H9 (cell line): ENCODE data around the gene GPR137. TPM values are rescaled to one million over a fixed set of nuclear protein-coding genes. Genes with fewer than 3 reads are reported as not detected.
A peak's percentile ranks its signal among the peaks of the same experiment; 100 is the strongest.

Experiments
- DNase-seq: peaks from one replicate; pipeline ENCODE4 v3.0.0-alpha.2; 2017
- H2AFZ ChIP-seq: one replicate; pipeline ENCODE4 v1.6.1; 2013; ENCODE audit warnings: mild to moderate bottlenecking, low read length, control low read depth, moderate library complexity
- H2AK5ac ChIP-seq: 2 replicates; pipeline ENCODE4 v1.6.1; 2013; ENCODE audit warnings: low read length, control low read depth, mixed read lengths; ENCODE audit not compliant: insufficient read length
- H2BK120ac ChIP-seq: one replicate; pipeline ENCODE4 v1.6.1; 2013; ENCODE audit warnings: low read depth, mild to moderate bottlenecking, low read length, control low read depth, inconsistent platforms; ENCODE audit not compliant: poor library complexity, severe bottlenecking
- H2BK12ac ChIP-seq: 2 replicates; pipeline ENCODE4 v1.6.1; 2013; ENCODE audit warnings: low read length, control low read depth, mixed read lengths, low read depth; ENCODE audit not compliant: insufficient read length
- H2BK15ac ChIP-seq: 2 replicates; pipeline ENCODE4 v1.6.1; 2013; ENCODE audit warnings: low read depth, low read length, control low read depth
- H2BK20ac ChIP-seq: one replicate; pipeline ENCODE4 v1.6.1; 2013; ENCODE audit warnings: low read depth, mild to moderate bottlenecking, low read length, control low read depth, inconsistent platforms; ENCODE audit not compliant: poor library complexity, severe bottlenecking
- H2BK5ac ChIP-seq: 2 replicates; pipeline ENCODE4 v1.6.1; 2013; ENCODE audit warnings: low read length, control low read depth, mixed read lengths; ENCODE audit not compliant: insufficient read length
- H3K14ac ChIP-seq: 2 replicates; pipeline ENCODE4 v1.6.1; 2013; ENCODE audit warnings: low read length, control low read depth; ENCODE audit not compliant: insufficient read depth
- H3K18ac ChIP-seq: 2 replicates; pipeline ENCODE4 v1.6.1; 2013; ENCODE audit warnings: low read depth, mild to moderate bottlenecking, mixed read lengths, low read length, control low read depth; ENCODE audit not compliant: insufficient read length
- H3K23ac ChIP-seq: 2 replicates; pipeline ENCODE4 v1.6.1; 2013; ENCODE audit warnings: low read length, control low read depth, mixed read lengths, low read depth; ENCODE audit not compliant: insufficient read length
- H3K23me2 ChIP-seq: 2 replicates; pipeline ENCODE4 v1.6.1; 2013; ENCODE audit warnings: low read depth, mild to moderate bottlenecking, mixed read lengths, low read length, control low read depth; ENCODE audit not compliant: insufficient read length, poor library complexity, severe bottlenecking
- H3K27ac ChIP-seq: 2 replicates; pipeline ENCODE4 v1.5.1; 2013; ENCODE audit warnings: low read length, control low read depth, mixed read lengths, low read depth; ENCODE audit not compliant: insufficient read length
- H3K27me3 ChIP-seq: 2 replicates; pipeline ENCODE4 v1.6.1; 2013; ENCODE audit warnings: low read length, control low read depth, inconsistent platforms; ENCODE audit not compliant: insufficient read depth
- H3K4ac ChIP-seq: 2 replicates; pipeline ENCODE4 v1.6.1; 2013; ENCODE audit warnings: low read depth, mild to moderate bottlenecking, control low read depth, inconsistent platforms, low read length, moderate library complexity
- H3K4me1 ChIP-seq: 2 replicates; pipeline ENCODE4 v1.6.1; 2013; ENCODE audit warnings: low read length, control low read depth, inconsistent platforms; ENCODE audit not compliant: insufficient read depth
- H3K4me2 ChIP-seq: 2 replicates; pipeline ENCODE4 v1.6.1; 2013; ENCODE audit warnings: low read length, control low read depth, mixed read lengths; ENCODE audit not compliant: insufficient read length, insufficient read depth
- H3K56ac ChIP-seq: 2 replicates; pipeline ENCODE4 v1.6.1; 2013; ENCODE audit warnings: low read depth, mild to moderate bottlenecking, mixed read lengths, low read length, control low read depth; ENCODE audit not compliant: insufficient read length
- H3K79me1 ChIP-seq: 2 replicates; pipeline ENCODE4 v1.6.1; 2013; ENCODE audit warnings: low read depth, mild to moderate bottlenecking, moderate library complexity, low read length, control low read depth, inconsistent platforms; ENCODE audit not compliant: insufficient read depth, poor library complexity, severe bottlenecking
- H3K79me2 ChIP-seq: 2 replicates; pipeline ENCODE4 v1.6.1; 2013; ENCODE audit warnings: low read length, control low read depth, inconsistent platforms; ENCODE audit not compliant: insufficient read depth
- H3K9ac ChIP-seq: 2 replicates; pipeline ENCODE4 v1.6.1; 2013; ENCODE audit warnings: low read length, control low read depth, mixed read lengths; ENCODE audit not compliant: insufficient read length; ENCODE audit errors: extremely low read depth
- H3K9me3 ChIP-seq: one replicate; pipeline ENCODE4 v1.6.1; 2013; ENCODE audit warnings: low read depth, low read length, inconsistent platforms; ENCODE audit not compliant: control insufficient read depth
- H3T11ph ChIP-seq: one replicate; pipeline ENCODE4 v1.6.1; 2013; ENCODE audit warnings: mild to moderate bottlenecking, low read length, control low read depth, inconsistent platforms
- H4K20me1 ChIP-seq: one replicate; pipeline ENCODE4 v1.6.1; 2013; ENCODE audit not compliant: control insufficient read depth, insufficient read length, insufficient read depth
- H4K5ac ChIP-seq: 2 replicates; pipeline ENCODE4 v1.6.1; 2013; ENCODE audit warnings: low read depth, mild to moderate bottlenecking, mixed read lengths, low read length, control low read depth; ENCODE audit not compliant: insufficient read length
- H4K8ac ChIP-seq: replicated peaks from 2 replicates; pipeline ENCODE4 v1.6.1; 2013; ENCODE audit warnings: low read length, control low read depth, mixed read lengths, low read depth; ENCODE audit not compliant: insufficient read length
- H4K91ac ChIP-seq: 2 replicates; pipeline ENCODE4 v1.6.1; 2013; ENCODE audit warnings: low read depth, mild to moderate bottlenecking, moderate library complexity, mixed read lengths, low read length, control low read depth; ENCODE audit not compliant: insufficient read length
- H3K27ac Mint-ChIP-seq, 3 experiments: 2 replicates in 2 of 3; 3 replicates in 1 of 3; pipeline ENCODE4 v1.8.0; 2020 to 2021; ENCODE audit warnings: mixed read lengths in 3 of 3, mild to moderate bottlenecking in 1 of 3, moderate library complexity in 1 of 3
- H3K27me3 Mint-ChIP-seq: 2 replicates; pipeline ENCODE4 v1.8.0; 2021; ENCODE audit warnings: low read depth, mild to moderate bottlenecking, moderate library complexity, mixed read lengths
- H3K36me3 Mint-ChIP-seq, 3 experiments: 2 replicates in 2 of 3; 3 replicates in 1 of 3; pipeline ENCODE4 v1.8.0; 2020 to 2021; ENCODE audit warnings: low read depth in 3 of 3, mixed read lengths in 3 of 3; ENCODE audit not compliant: insufficient read depth in 1 of 3
- H3K4me1 Mint-ChIP-seq, 2 experiments: 2 replicates each; pipeline ENCODE4 v1.8.0; 2020; ENCODE audit warnings: mixed read lengths in 2 of 2
- H3K4me3 Mint-ChIP-seq, 2 experiments: 2 replicates in 1 of 2; 3 replicates in 1 of 2; pipeline ENCODE4 v1.8.0; 2020 to 2021; ENCODE audit warnings: mild to moderate bottlenecking in 2 of 2, mixed read lengths in 2 of 2, moderate library complexity in 1 of 2
- H3K9me3 Mint-ChIP-seq, 2 experiments: 2 replicates in 1 of 2; 3 replicates in 1 of 2; pipeline ENCODE4 v1.8.0; 2020; ENCODE audit warnings: mild to moderate bottlenecking in 2 of 2, mixed read lengths in 2 of 2, moderate library complexity in 1 of 2
- CTCF ChIP-seq: fragments of 200-600 bp; sonication (generic); conservative IDR thresholded peaks from 3 replicates; pipeline ENCODE4 v1.8.0; 2021; ENCODE audit warnings: antibody characterized with exemption, mild to moderate bottlenecking
- WGBS: extraction: QIAGEN DNeasy Blood & Tissue Kit; methylation state at CpG from one replicate; pipeline ENCODE4 v1.1.7; 2013; ENCODE audit warnings: missing lambda C conversion rate, low lambda C conversion rate, mixed read lengths; ENCODE audit not compliant: insufficient read length; ENCODE audit errors: extremely low coverage; 5-methylcytosine and 5-hydroxymethylcytosine counted together
- total RNA-seq: library from RNA; stranded (reverse); gene quantifications from 2 replicates; pipeline ENCODE4 v1.2.1, GENCODE V29; 2021

Gene GPR137
- total RNA-seq, 1 experiment from 2014 or later, result 39.6 TPM

DNA sequence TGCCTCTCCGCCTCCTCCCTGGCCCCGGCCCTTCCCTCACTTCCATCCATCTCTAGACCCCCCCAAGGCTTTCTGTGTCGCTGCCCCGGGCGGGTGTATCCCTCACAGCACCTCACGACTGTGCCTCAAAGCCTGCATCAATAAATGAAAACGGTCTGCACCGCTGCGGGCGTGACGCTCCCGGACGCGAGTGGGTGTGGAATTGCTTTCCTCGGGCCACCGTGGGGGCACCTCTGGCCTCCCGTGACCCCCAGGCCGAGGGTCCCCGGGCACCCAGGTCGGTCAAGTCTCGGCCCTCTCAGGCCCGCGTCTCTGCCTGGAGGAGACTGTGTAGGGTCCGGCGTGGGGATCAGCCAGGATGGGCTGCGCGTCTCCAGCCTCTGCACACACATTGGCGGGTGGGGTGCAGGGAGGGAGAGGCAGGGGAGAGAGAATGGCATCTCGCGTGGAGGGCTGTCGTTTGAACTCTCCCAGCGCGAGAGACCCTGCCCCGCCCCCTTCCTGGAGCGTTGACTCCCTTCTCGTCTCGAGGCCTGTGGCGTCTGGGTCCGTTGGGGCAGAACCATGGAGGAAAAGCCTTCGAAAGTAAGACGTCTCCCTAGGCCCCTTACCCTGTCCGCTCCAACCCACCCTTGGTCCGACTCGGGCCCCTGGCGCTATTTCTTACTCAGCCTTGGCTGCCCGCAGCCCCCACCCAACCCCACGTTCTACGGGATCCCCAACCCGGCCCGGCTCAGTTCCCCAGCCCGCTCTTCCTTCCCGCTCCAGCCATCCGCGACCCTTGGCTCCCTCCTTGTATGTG is 14.4 kb downstream of the GPR137 start, which contains the start of gene CATSPERZ:
TSS of gene CATSPERZ (plus strand) at position 512 of the 802 bp plus-strand sequence. CDS start at position 565, 53 bp downstream.
- H4K8ac ChIP-seq, result no peak within 1 kb of the TSS
- H2BK12ac ChIP-seq, result no peak within 1 kb of the TSS
- Mint-ChIP-seq H3K9me3 (peaks cover 0 to 3% of the 10 kb centered on the region in 2 experiments; a peak in 2 of 5 replicates), H3K27me3 (peaks cover 86% of the 10 kb centered on the region), H3K27ac (no peak within 1 kb of the TSS), H3K4me3 (peak within 1 kb of the TSS; percentile 54 to 82), H3K36me3 (peaks cover 0 to 2% (median 0%) of the 10 kb centered on the region in 3 experiments; a peak in 2 of 7 replicates), H3K4me1 (peaks cover 12 to 29% of the 10 kb centered on the region in 2 experiments; a peak in 3 of 4 replicates)
- H3K4ac ChIP-seq, result no peak within 1 kb of the TSS
- no peaks in the 10 kb centered on the region for H3K79me2 ChIP-seq
- no peak within 1 kb of the TSS for H2BK20ac ChIP-seq
- H3K9ac ChIP-seq, result no peak within 1 kb of the TSS
- H3K14ac ChIP-seq, result no peak within 1 kb of the TSS
- no peak within 1 kb of the TSS for H3K56ac ChIP-seq
- TF ChIP-seq CTCF, result no peak
- H2BK15ac ChIP-seq, result no peak within 1 kb of the TSS
- H3K9me3 ChIP-seq, result no peaks in the 10 kb centered on the region
- no peak within 1 kb of the TSS for H2BK120ac ChIP-seq
- peak within 1 kb of the TSS; percentile 21 for H3K4me2 ChIP-seq
- no CpG with 5 or more reads among the region's 54 CpGs for WGBS
- H4K91ac ChIP-seq, result no peak within 1 kb of the TSS
- no peak for DNase-seq
- H3K18ac ChIP-seq, result no peak within 1 kb of the TSS
- no peaks in the 10 kb centered on the region for H3K4me1 ChIP-seq
- no peak within 1 kb of the TSS for H2AFZ ChIP-seq
- no peak within 1 kb of the TSS for H3K23ac ChIP-seq
- H2BK5ac ChIP-seq, result no peak within 1 kb of the TSS
- H3K23me2 ChIP-seq, result peaks cover 16% of the 10 kb centered on the region
- H4K20me1 ChIP-seq, result no peaks in the 10 kb centered on the region
- H3K79me1 ChIP-seq, result no peaks in the 10 kb centered on the region
- H3K27me3 ChIP-seq, result peaks cover 55% of the 10 kb centered on the region
- H3T11ph ChIP-seq, result no peak within 1 kb of the TSS
- H2AK5ac ChIP-seq, result no peak within 1 kb of the TSS
- no peak within 1 kb of the TSS for H4K5ac ChIP-seq
- no peak within 1 kb of the TSS for H3K27ac ChIP-seq
